HepG2 (cell line): ENCODE measurements around the gene PAPSS1. TPM values are rescaled to one million over a fixed set of nuclear protein-coding genes. Genes with fewer than 3 reads are reported as not detected.

Source experiments
- HMGXB3 ChIP-seq: sonication (generic); formaldehyde crosslinking; IDR thresholded peaks from 2 replicates; pipeline ENCODE4 v1.4.0; 2020; ENCODE audit warnings: missing genetic modification reagents, borderline replicate concordance
- MED8 ChIP-seq: sonication (generic); formaldehyde crosslinking; IDR thresholded peaks from 2 replicates; pipeline ENCODE4 v1.8.1; 2023; ENCODE audit warnings: mild to moderate bottlenecking, missing genetic modification reagents; ENCODE audit not compliant: insufficient replicate concordance
- NFIC ChIP-seq: IDR thresholded peaks from 2 replicates; pipeline ENCODE4 v1.6.1; 2012; ENCODE audit warnings: mild to moderate bottlenecking, low read length, inconsistent platforms
- POGZ ChIP-seq: sonication (generic); formaldehyde crosslinking; IDR thresholded peaks from 2 replicates; pipeline ENCODE4 v1.4.0; 2020; ENCODE audit warnings: mild to moderate bottlenecking, missing genetic modification reagents
- STAG1 ChIP-seq: sonication (generic); formaldehyde crosslinking; IDR thresholded peaks from 2 replicates; pipeline ENCODE4 v1.4.0; 2020; ENCODE audit warnings: missing genetic modification reagents
- XBP1 ChIP-seq: sonication (generic); formaldehyde crosslinking; IDR thresholded peaks from 2 replicates; pipeline ENCODE4 v1.5.0; 2020; ENCODE audit warnings: missing genetic modification reagents
- ZGPAT ChIP-seq: IDR thresholded peaks from 2 replicates; pipeline ENCODE4 v1.6.1; 2016; ENCODE audit warnings: mild to moderate bottlenecking
- ZNF552 ChIP-seq: sonication (generic); formaldehyde crosslinking; IDR thresholded peaks from 2 replicates; pipeline ENCODE4 v1.9.0; 2022; ENCODE audit warnings: missing genetic modification reagents, mild to moderate bottlenecking, borderline replicate concordance
- polyA plus RNA-seq, 8 experiments: library from polyadenylated mRNA; depleted of rRNA in 3 of 8; stranded (reverse) in 7 of 8; unstranded in 1 of 8; fragments of >200 nt; fragmentation: Illumina TruSeq in 4 of 8; extraction: Trizol in 4 of 8; gene quantifications; 2 replicates each; pipeline versions ENCODE4 v1.2.1 to v1.2.3, GENCODE V29; 2011 to 2016; ENCODE audit warnings: low read depth in 4 of 8, missing spikeins in 1 of 8, mixed read lengths in 1 of 8; ENCODE audit not compliant: insufficient read depth in 1 of 8
- total RNA-seq, 5 experiments: library from RNA; depleted of rRNA; stranded (reverse); fragments of >200 nt; fragmentation: Illumina TruSeq; extraction: Trizol; gene quantifications; 2 replicates each; pipeline ENCODE4 v1.2.3, GENCODE V29; 2016; ENCODE audit warnings: low read depth in 1 of 5

Gene PAPSS1
- total and polyA plus RNA-seq, 2 of the 13 experiments (the other 11 are each of a cell fraction or from before 2014, with no cell fraction given), result 105 to 126 TPM

- TF ChIP-seq NFIC (0 out of 2 replicates have a peak, but pooled peaks have one; percentile 29), POGZ (peak; percentile 70; the same call in 1 of the 2 replicates), STAG1 (CRISPR knock-in tag) (peak; percentile 86), ZGPAT (CRISPR knock-in tag) (0 out of 2 replicates have a peak, but pooled peaks have one; percentile 60), XBP1 (CRISPR knock-in tag) (no peak), HMGXB3 (peak; percentile 71; the same call in 1 of the 2 replicates), MED8 (CRISPR knock-in tag) (no peak), ZNF552 (CRISPR knock-in tag) (no peak)
Observed at GRCh38 chr4:107736924-107737448, 17.0 kb upstream of the PAPSS1 start (continued).
